OCI-LY3 (cell line): ENCODE results near the gene MYO15B.
A peak's percentile ranks its signal among the peaks of the same experiment; 100 is the strongest.

ENCODE experiments used
- H2AFZ ChIP-seq: fragments of 200-600, 300-600 bp; shearing (Covaris generic); 2 replicates; pipeline ENCODE4 v1.6.0; 2014; ENCODE audit warnings: antibody characterized with exemption, low read depth, low read length
- H3K27ac ChIP-seq: fragments of 200-600, 300-600 bp; sonication (generic); 2 replicates; pipeline ENCODE4 v1.5.1; 2014; ENCODE audit warnings: mild to moderate bottlenecking, low read length, moderate library complexity, mixed read lengths
- H3K27me3 ChIP-seq: fragments of 200-600, 300-600 bp; sonication (generic); 2 replicates; pipeline ENCODE4 v1.6.1; 2014; ENCODE audit warnings: low read depth, low read length, mixed read lengths
- H3K36me3 ChIP-seq: fragments of 200-600, 300-600 bp; sonication (generic); replicated peaks from 2 replicates; pipeline ENCODE3; 2014; ENCODE audit warnings: low read depth, low read length, mixed read lengths
- H3K4me1 ChIP-seq: fragments of 300-600, 200-600 bp; sonication (generic); 2 replicates; pipeline ENCODE4 v1.6.1; 2014; ENCODE audit warnings: low read length, mixed read lengths
- H3K4me2 ChIP-seq: fragments of 200-600, 300-600 bp; sonication (generic); 2 replicates; pipeline ENCODE4 v1.6.1; 2014; ENCODE audit warnings: low read length, mixed read lengths
- H3K4me3 ChIP-seq: fragments of 300-600, 200-600 bp; sonication (generic); 2 replicates; pipeline ENCODE4 v1.5.1; 2014; ENCODE audit warnings: antibody characterized with exemption, mild to moderate bottlenecking, low read length, moderate library complexity
- H3K79me2 ChIP-seq: fragments of 300-600, 200-600 bp; shearing (Covaris generic); 2 replicates; pipeline ENCODE4 v1.6.1; 2014; ENCODE audit warnings: mild to moderate bottlenecking, low read length, mixed read lengths
- H3K9ac ChIP-seq: fragments of 300-600, 200-600 bp; shearing (Covaris generic); 2 replicates; pipeline ENCODE4 v1.6.0; 2014; ENCODE audit warnings: mild to moderate bottlenecking, low read length, moderate library complexity
- H3K9me3 ChIP-seq: fragments of 200-600, 300-600 bp; shearing (Covaris generic); 2 replicates; pipeline ENCODE4 v1.6.1; 2014; ENCODE audit warnings: low read length, mixed read lengths; ENCODE audit not compliant: insufficient read depth
- H4K20me1 ChIP-seq: fragments of 200-600, 300-600 bp; sonication (generic); 2 replicates; pipeline ENCODE4 v1.6.1; 2016; ENCODE audit warnings: low read length, mixed read lengths; ENCODE audit not compliant: insufficient read depth
- CTCF ChIP-seq: fragments of 200-600, 300-600 bp; sonication (generic); IDR thresholded peaks from 2 replicates; pipeline ENCODE4 v1.5.1; 2014; ENCODE audit warnings: antibody characterized with exemption, low read length, low read depth
- EZH2phosphoT487 ChIP-seq: fragments of 200-600 bp; shearing (Covaris generic); IDR thresholded peaks from 2 replicates; pipeline ENCODE4 v1.6.1; 2018; ENCODE audit warnings: antibody characterized with exemption, mixed run types, low read depth

The MYO15B gene

GRCh38 chr17:75612906-75613626, 25.5 kb downstream of the MYO15B start:
- H3K4me1 ChIP-seq = peaks cover 11% of the 10 kb centered on the region
- no peak overlapping the region for H2AFZ ChIP-seq
- H3K4me3 ChIP-seq = no peak overlapping the region
- no peaks in the 10 kb centered on the region for H4K20me1 ChIP-seq
- H3K27ac ChIP-seq = no peak overlapping the region
- H3K4me2 ChIP-seq = no peak overlapping the region
- H3K27me3 ChIP-seq = no peaks in the 10 kb centered on the region
- no peak for TF ChIP-seq CTCF
- TF ChIP-seq EZH2phosphoT487 = no peak
- no peaks in the 10 kb centered on the region for H3K79me2 ChIP-seq
- no peaks in the 10 kb centered on the region for H3K36me3 ChIP-seq
- H3K9me3 ChIP-seq = no peaks in the 10 kb centered on the region
- no peak overlapping the region for H3K9ac ChIP-seq

GRCh38 chr17:75614006-75614405, 26.4 kb downstream of the MYO15B start:
- Histone ChIP-seq H3K27ac (no peak overlapping the region), H3K4me2 (no peak overlapping the region), H3K36me3 (no peaks in the 10 kb centered on the region), H3K9me3 (no peaks in the 10 kb centered on the region), H3K4me1 (peaks cover 11% of the 10 kb centered on the region), H2AFZ (no peak overlapping the region), H3K4me3 (no peak overlapping the region), H4K20me1 (no peaks in the 10 kb centered on the region), H3K9ac (no peak overlapping the region), H3K79me2 (no peaks in the 10 kb centered on the region), H3K27me3 (no peaks in the 10 kb centered on the region)
- TF ChIP-seq EZH2phosphoT487 (no peak), CTCF (peak; percentile 20)

GRCh38 chr17:75614556-75615270, 27.1 kb downstream of the MYO15B start:
- no peak overlapping the region for H3K4me2 ChIP-seq
- H3K27me3 ChIP-seq = no peaks in the 10 kb centered on the region
- no peaks in the 10 kb centered on the region for H3K36me3 ChIP-seq
- H3K79me2 ChIP-seq = no peaks in the 10 kb centered on the region
- TF ChIP-seq EZH2phosphoT487 (no peak), CTCF (no peak)
- no peaks in the 10 kb centered on the region for H3K9me3 ChIP-seq
- H3K27ac ChIP-seq = no peak overlapping the region
- H2AFZ ChIP-seq = no peak overlapping the region
- peaks cover 11% of the 10 kb centered on the region for H3K4me1 ChIP-seq
- no peaks in the 10 kb centered on the region for H4K20me1 ChIP-seq
- no peak overlapping the region for H3K9ac ChIP-seq
- no peak overlapping the region for H3K4me3 ChIP-seq

- no peak overlapping the region for H3K9ac ChIP-seq
- no peak overlapping the region for H3K4me3 ChIP-seq
- no peak for TF ChIP-seq EZH2phosphoT487
- TF ChIP-seq CTCF = no peak
- H3K4me2 ChIP-seq = no peak overlapping the region
- H4K20me1 ChIP-seq = no peaks in the 10 kb centered on the region
- H3K36me3 ChIP-seq = no peaks in the 10 kb centered on the region
- no peaks in the 10 kb centered on the region for H3K79me2 ChIP-seq
- no peaks in the 10 kb centered on the region for H3K9me3 ChIP-seq
- H3K27me3 ChIP-seq = no peaks in the 10 kb centered on the region
- H3K4me1 ChIP-seq = peaks cover 7% of the 10 kb centered on the region
- no peak overlapping the region for H3K27ac ChIP-seq
- no peak overlapping the region for H2AFZ ChIP-seq
Observed at GRCh38 chr17:75615301-75615700, 27.7 kb downstream of the MYO15B start.
